PC-3 (cell line): ENCODE data around the gene TXNDC12. TPM values are rescaled to one million over a fixed set of nuclear protein-coding genes. Genes with fewer than 3 reads are reported as not detected.

Experiments
- ATAC-seq: fragments of 200-7000 bp; cut with Tn5 transposase; 2 replicates; pipeline ENCODE4 v1.9.1; 2020; ENCODE audit warnings: mild to moderate bottlenecking, moderate library complexity
- BruUV-seq: library from RNA; stranded (reverse); fragments of 400-500 nt; replicated peaks from 2 replicates; lab custom pipeline; 2021; lab: Mats Ljungman, UMichigan
- CTCF ChIA-PET: fragments of 300-600 bp; sonication (Branson Sonifier 250); formaldehyde crosslinking; loops from one replicate; lab custom pipeline; 2022; ENCODE audit warnings: antibody characterized with exemption; lab: Charles Lee
- POLR2A ChIA-PET: fragments of 300-600 bp; sonication (Branson Sonifier 250); formaldehyde crosslinking; loops from one replicate; lab custom pipeline; 2022; ENCODE audit warnings: antibody characterized with exemption; ENCODE audit not compliant: unreplicated experiment; lab: Charles Lee
- DNase-seq: peaks from one replicate; pipeline ENCODE4 v3.0.0-alpha.2; 2015
- H2AFZ ChIP-seq: fragments of 300-600 bp; sonication (generic); 2 replicates; pipeline ENCODE4 v1.6.0; 2016; ENCODE audit warnings: antibody characterized with exemption, low read length
- H3F3A ChIP-seq: fragments of 300-600 bp; sonication (generic); one replicate; pipeline ENCODE4 v1.6.0; 2017; ENCODE audit warnings: antibody characterized with exemption, low read length, control low read depth, mild to moderate bottlenecking; ENCODE audit not compliant: unreplicated experiment
- H3K27ac ChIP-seq: fragments of 300-600 bp; sonication (generic); 2 replicates; pipeline ENCODE4 v1.5.1; 2016; ENCODE audit warnings: mild to moderate bottlenecking, low read length
- H3K27me3 ChIP-seq: fragments of 300-600 bp; sonication (generic); 2 replicates; pipeline ENCODE4 v1.6.1; 2016; ENCODE audit warnings: low read length, mixed read lengths
- H3K36me3 ChIP-seq: fragments of 300-600 bp; sonication (generic); 2 replicates; pipeline ENCODE4 v1.6.1; 2016; ENCODE audit warnings: low read depth, mixed run types, low read length, mixed read lengths
- H3K4me1 ChIP-seq: fragments of 300-600 bp; sonication (generic); 2 replicates; pipeline ENCODE4 v1.5.1; 2016; ENCODE audit warnings: low read length; ENCODE audit not compliant: insufficient read depth
- H3K4me2 ChIP-seq: fragments of 300-600 bp; sonication (generic); 2 replicates; pipeline ENCODE4 v1.6.0; 2016; ENCODE audit warnings: low read length
- H3K4me3 ChIP-seq: fragments of 300-600 bp; sonication (generic); 2 replicates; pipeline ENCODE4 v1.5.1; 2016; ENCODE audit warnings: mild to moderate bottlenecking, low read length, mixed read lengths
- H3K79me2 ChIP-seq: fragments of 300-600 bp; sonication (generic); 2 replicates; pipeline ENCODE4 v1.6.1; 2017; ENCODE audit warnings: low read length, mixed read lengths
- H3K9ac ChIP-seq: fragments of 300-600 bp; sonication (generic); 2 replicates; pipeline ENCODE4 v1.6.0; 2016; ENCODE audit warnings: mild to moderate bottlenecking, low read length
- H3K9me2 ChIP-seq: fragments of 300-600 bp; sonication (generic); replicated peaks from 2 replicates; pipeline ENCODE4 v1.6.1; 2016; ENCODE audit warnings: mixed run types, low read length, mixed read lengths
- H3K9me3 ChIP-seq: fragments of 300-600 bp; sonication (generic); 2 replicates; pipeline ENCODE4 v1.6.1; 2016; ENCODE audit warnings: low read length, mixed read lengths
- H4K20me1 ChIP-seq: fragments of 300-600 bp; sonication (generic); 2 replicates; pipeline ENCODE4 v1.6.1; 2016; ENCODE audit warnings: low read length, mixed read lengths
- EZH2 ChIP-seq: fragments of 300-600 bp; sonication (generic); IDR thresholded peaks from one replicate; pipeline ENCODE4 v1.6.1; 2017; ENCODE audit warnings: antibody characterized with exemption, mild to moderate bottlenecking, low read length; ENCODE audit not compliant: unreplicated experiment
- EZH2phosphoT487 ChIP-seq: fragments of 300-600 bp; sonication (generic); IDR thresholded peaks from 2 replicates; pipeline ENCODE4 v1.6.1; 2018; ENCODE audit warnings: mild to moderate bottlenecking, antibody characterized with exemption, low read length, borderline replicate concordance
- intact Hi-C: fragments of 100-400 bp; cut with micrococcal nuclease; formaldehyde crosslinking; loops from 2 replicates; pipeline ENCODE4 v1.9.0; 2023
- total RNA-seq: library from RNA; depleted of rRNA; stranded (reverse); fragments of >200 nt; gene quantifications from 2 replicates; pipeline ENCODE4 v1.2.3, GENCODE V29; 2014
- TF ChIP-seq, protein P1 (sequence below): fragments of 300-600 bp; sonication (generic); conservative IDR thresholded peaks from 2 replicates; pipeline ENCODE4 v1.5.1; 2017; ENCODE audit warnings: antibody characterized with exemption, low read depth, mild to moderate bottlenecking, low read length

Gene TXNDC12
- total RNA-seq, 1 experiment from 2014 or later = 36.8 TPM

- ChIA-PET CTCF (no interaction called here), POLR2A (interaction anchor here (0.7 kb wide), 1 partner anchor 354 kb away, joined by 3 read pairs; no protein-coding TSS in a partner anchor)
- peaks cover 11% of the 10 kb centered on the region; the same call in 1 of the 2 replicates for H3K36me3 ChIP-seq
- H3K9me3 ChIP-seq = no peaks in the 10 kb centered on the region
- no peaks in the 10 kb centered on the region for H3K4me1 ChIP-seq
- BruUV-seq = no TSS peak
- ATAC-seq (no peak), DNase-seq (no peak)
- no peak overlapping the region for H3K27ac ChIP-seq
- no peak overlapping the region for H2AFZ ChIP-seq
- no peaks in the 10 kb centered on the region for H3K27me3 ChIP-seq
- H3F3A ChIP-seq = no peaks in the 10 kb centered on the region
- H3K79me2 ChIP-seq = peaks cover 20% of the 10 kb centered on the region
- no peaks in the 10 kb centered on the region for H3K9me2 ChIP-seq
- H4K20me1 ChIP-seq = no peaks in the 10 kb centered on the region
- intact Hi-C loops = no loop called here
- no peak overlapping the region for H3K4me2 ChIP-seq
- TF ChIP-seq EZH2 = no peak
- TF ChIP-seq, protein P1, sequence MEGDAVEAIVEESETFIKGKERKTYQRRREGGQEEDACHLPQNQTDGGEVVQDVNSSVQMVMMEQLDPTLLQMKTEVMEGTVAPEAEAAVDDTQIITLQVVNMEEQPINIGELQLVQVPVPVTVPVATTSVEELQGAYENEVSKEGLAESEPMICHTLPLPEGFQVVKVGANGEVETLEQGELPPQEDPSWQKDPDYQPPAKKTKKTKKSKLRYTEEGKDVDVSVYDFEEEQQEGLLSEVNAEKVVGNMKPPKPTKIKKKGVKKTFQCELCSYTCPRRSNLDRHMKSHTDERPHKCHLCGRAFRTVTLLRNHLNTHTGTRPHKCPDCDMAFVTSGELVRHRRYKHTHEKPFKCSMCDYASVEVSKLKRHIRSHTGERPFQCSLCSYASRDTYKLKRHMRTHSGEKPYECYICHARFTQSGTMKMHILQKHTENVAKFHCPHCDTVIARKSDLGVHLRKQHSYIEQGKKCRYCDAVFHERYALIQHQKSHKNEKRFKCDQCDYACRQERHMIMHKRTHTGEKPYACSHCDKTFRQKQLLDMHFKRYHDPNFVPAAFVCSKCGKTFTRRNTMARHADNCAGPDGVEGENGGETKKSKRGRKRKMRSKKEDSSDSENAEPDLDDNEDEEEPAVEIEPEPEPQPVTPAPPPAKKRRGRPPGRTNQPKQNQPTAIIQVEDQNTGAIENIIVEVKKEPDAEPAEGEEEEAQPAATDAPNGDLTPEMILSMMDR = no peak
- no peak for TF ChIP-seq EZH2phosphoT487
- no peak overlapping the region for H3K9ac ChIP-seq
- H3K4me3 ChIP-seq = no peak overlapping the region
Measured at GRCh38 chr1:52041551-52042185, 13.3 kb downstream of the TXNDC12 start.

GRCh38 chr1:52037909-52038308 lies 17.1 kb downstream of the TXNDC12 start:
- peaks cover 11% of the 10 kb centered on the region; the same call in 1 of the 2 replicates for H3K36me3 ChIP-seq
- no peak for DNase-seq
- H3F3A ChIP-seq = no peaks in the 10 kb centered on the region
- TF ChIP-seq, protein P1 = no peak
- TF ChIP-seq EZH2phosphoT487 (no peak), EZH2 (no peak)
- H3K27me3 ChIP-seq = no peaks in the 10 kb centered on the region
- H4K20me1 ChIP-seq = no peaks in the 10 kb centered on the region
- H3K79me2 ChIP-seq = peaks cover 8% of the 10 kb centered on the region
- H3K4me1 ChIP-seq = peaks cover 5% of the 10 kb centered on the region; the same call in 1 of the 2 replicates
- no peaks in the 10 kb centered on the region for H3K9me3 ChIP-seq
- no peak overlapping the region for H3K27ac ChIP-seq
- H3K9me2 ChIP-seq = no peaks in the 10 kb centered on the region
- no peak overlapping the region for H3K4me2 ChIP-seq
- intact Hi-C loops = no loop called here
- no peak overlapping the region for H3K9ac ChIP-seq
- POLR2A ChIA-PET = no interaction called here
- CTCF ChIA-PET = interaction anchor here (0.6 kb wide), 1 partner anchor 180 kb away, joined by 3 read pairs; no protein-coding TSS in a partner anchor
- no TSS peak for BruUV-seq
- H3K4me3 ChIP-seq = no peak overlapping the region
- H2AFZ ChIP-seq = no peak overlapping the region
- ATAC-seq = no peak

GRCh38 chr1:52037402-52037814 lies 17.6 kb downstream of the TXNDC12 start:
- Histone ChIP-seq H3F3A (no peaks in the 10 kb centered on the region), H3K27me3 (no peaks in the 10 kb centered on the region), H3K36me3 (peaks cover 11% of the 10 kb centered on the region; the same call in 1 of the 2 replicates), H3K79me2 (peaks cover 12% of the 10 kb centered on the region), H3K9me3 (no peaks in the 10 kb centered on the region), H3K4me3 (no peak overlapping the region), H3K9me2 (no peaks in the 10 kb centered on the region), H3K4me2 (no peak overlapping the region), H3K27ac (no peak overlapping the region), H2AFZ (no peak overlapping the region), H3K9ac (no peak overlapping the region), H4K20me1 (peaks cover 4% of the 10 kb centered on the region), H3K4me1 (peaks cover 5% of the 10 kb centered on the region; the same call in 1 of the 2 replicates)
- BruUV-seq = no TSS peak
- POLR2A ChIA-PET = no interaction called here
- DNase-seq = peak; percentile 25
- TF ChIP-seq EZH2 (no peak), EZH2phosphoT487 (no peak)
- TF ChIP-seq, protein P1 = no peak
- intact Hi-C loops = no loop called here
- ATAC-seq = no peak
- CTCF ChIA-PET = interaction anchor here (0.6 kb wide), 1 partner anchor 180 kb away, joined by 3 read pairs; no protein-coding TSS in a partner anchor
